GM23338 (cell line): ENCODE measurements around the gene STIP1. TPM values are rescaled to one million over a fixed set of nuclear protein-coding genes. Genes with fewer than 3 reads are reported as not detected.
A peak's percentile ranks its signal among the peaks of the same experiment; 100 is the strongest.

ENCODE experiments used
- ATAC-seq: fragments of 200-7000 bp; cut with Tn5 transposase; 3 replicates; pipeline ENCODE4 v1.9.1; 2020
- DNase-seq: peaks from one replicate; pipeline ENCODE4 v3.0.0-alpha.2; 2015; ENCODE audit warnings: low spot score
- H2AFZ ChIP-seq: fragments of 200-600 bp; sonication (generic); 2 replicates; pipeline ENCODE4 v1.8.0; 2016; ENCODE audit warnings: antibody characterized with exemption, mild to moderate bottlenecking, moderate library complexity
- H3F3A ChIP-seq: fragments of 200-600 bp; sonication (generic); replicated peaks from 2 replicates; pipeline ENCODE4 v1.8.0; 2017; ENCODE audit warnings: antibody characterized with exemption, mixed run types, low read depth
- H3K27ac ChIP-seq: fragments of 200-600 bp; sonication (generic); 2 replicates; pipeline ENCODE4 v1.6.1; 2016; ENCODE audit warnings: low read depth
- H3K27me3 ChIP-seq: fragments of 200-600 bp; sonication (generic); 2 replicates; pipeline ENCODE4 v1.8.0; 2016; ENCODE audit warnings: mild to moderate bottlenecking, mixed run types, moderate library complexity; ENCODE audit not compliant: insufficient read depth
- H3K36me3 ChIP-seq: fragments of 200-600 bp; sonication (generic); 2 replicates; pipeline ENCODE4 v1.8.0; 2016; ENCODE audit warnings: mild to moderate bottlenecking; ENCODE audit not compliant: insufficient read depth
- H3K4me1 ChIP-seq: fragments of 200-600 bp; sonication (generic); 2 replicates; pipeline ENCODE4 v1.8.0; 2016; ENCODE audit warnings: mild to moderate bottlenecking, moderate library complexity; ENCODE audit not compliant: insufficient read depth
- H3K4me2 ChIP-seq: fragments of 200-600 bp; sonication (generic); 2 replicates; pipeline ENCODE4 v1.7.1; 2017; ENCODE audit warnings: mixed run types
- H3K4me3 ChIP-seq: fragments of 200-600 bp; sonication (generic); 2 replicates; pipeline ENCODE4 v1.6.1; 2016; ENCODE audit warnings: mixed run types
- H3K79me2 ChIP-seq: fragments of 200-600 bp; sonication (generic); replicated peaks from 2 replicates; pipeline ENCODE4 v1.8.0; 2017; ENCODE audit warnings: mild to moderate bottlenecking; ENCODE audit not compliant: insufficient read depth
- H3K9me2 ChIP-seq: fragments of 200-600 bp; sonication (generic); 2 replicates; pipeline ENCODE4 v1.8.0; 2017; ENCODE audit not compliant: insufficient read depth
- H4K20me1 ChIP-seq: fragments of 200-600 bp; sonication (generic); replicated peaks from 2 replicates; pipeline ENCODE4 v1.8.0; 2017; ENCODE audit warnings: mild to moderate bottlenecking; ENCODE audit not compliant: insufficient read depth
- H3K27ac Mint-ChIP-seq: 2 replicates; pipeline ENCODE4 v1.8.0; 2020; ENCODE audit warnings: inconsistent platforms, mild to moderate bottlenecking, moderate library complexity, mixed read lengths
- H3K27me3 Mint-ChIP-seq: 3 replicates; pipeline ENCODE4 v1.8.0; 2022; ENCODE audit warnings: low read depth, mild to moderate bottlenecking, moderate library complexity, mixed read lengths, inconsistent platforms; ENCODE audit not compliant: insufficient read depth, poor library complexity
- H3K36me3 Mint-ChIP-seq: 3 replicates; pipeline ENCODE4 v1.8.0; 2021; ENCODE audit warnings: low read depth, mild to moderate bottlenecking, inconsistent platforms, moderate library complexity, mixed read lengths
- H3K4me1 Mint-ChIP-seq: 3 replicates; pipeline ENCODE4 v1.8.0; 2020; ENCODE audit warnings: mild to moderate bottlenecking, inconsistent platforms, mixed read lengths
- H3K4me3 Mint-ChIP-seq: 3 replicates; pipeline ENCODE4 v1.8.0; 2021; ENCODE audit warnings: moderate library complexity, mild to moderate bottlenecking, inconsistent platforms, mixed read lengths
- H3K9me3 Mint-ChIP-seq: 3 replicates; pipeline ENCODE4 v1.8.0; 2020; ENCODE audit warnings: moderate library complexity, mild to moderate bottlenecking, inconsistent platforms, mixed read lengths
- NANOG ChIP-seq: IDR thresholded peaks from 2 replicates; pipeline ENCODE4 v1.6.1; 2016; ENCODE audit warnings: antibody characterized with exemption, borderline replicate concordance
- POLR2AphosphoS5 ChIP-seq: IDR thresholded peaks from 2 replicates; pipeline ENCODE4 v1.6.1; 2016; ENCODE audit warnings: antibody characterized with exemption, low read depth
- ZNF331 ChIP-seq: fragments of 250-450 bp; sonication (Bioruptor Pico); IDR thresholded peaks from 2 replicates; pipeline ENCODE4 v1.5.0; 2020; ENCODE audit warnings: low read depth, mild to moderate bottlenecking, moderate library complexity
- polyA plus RNA-seq: library from polyadenylated mRNA; unstranded; fragments of >200 nt; fragmentation: Nextera tagmentation; extraction: Ambion mirVana; gene quantifications from 2 replicates; pipeline ENCODE4 v1.2.1, GENCODE V29; 2016
- total RNA-seq: library from RNA; depleted of rRNA; stranded (reverse); fragments of >200 nt; shearing (Covaris generic); gene quantifications from 2 replicates; pipeline ENCODE4 v1.2.3, GENCODE V29; 2014
- TF ChIP-seq, protein P1 (sequence below): fragments of 250-450 bp; sonication (Bioruptor Pico); IDR thresholded peaks from 2 replicates; pipeline ENCODE4 v1.5.0; 2020; ENCODE audit warnings: mild to moderate bottlenecking, moderate library complexity
- TF ChIP-seq, protein P2 (sequence below): IDR thresholded peaks from one replicate; pipeline ENCODE4 v1.6.1; 2018; ENCODE audit warnings: antibody characterized with exemption; ENCODE audit not compliant: unreplicated experiment

The STIP1 gene
- total and polyA plus RNA-seq, 2 experiments from 2014 or later, result 213 to 351 TPM

- no peak overlapping the region for H2AFZ ChIP-seq
- H3K27ac Mint-ChIP-seq, result no peak overlapping the region
- H4K20me1 ChIP-seq, result no peaks in the 10 kb centered on the region
- DNase-seq, result no peak
- TF ChIP-seq POLR2AphosphoS5 (no peak), ZNF331 (no peak)
- TF ChIP-seq, protein P1, sequence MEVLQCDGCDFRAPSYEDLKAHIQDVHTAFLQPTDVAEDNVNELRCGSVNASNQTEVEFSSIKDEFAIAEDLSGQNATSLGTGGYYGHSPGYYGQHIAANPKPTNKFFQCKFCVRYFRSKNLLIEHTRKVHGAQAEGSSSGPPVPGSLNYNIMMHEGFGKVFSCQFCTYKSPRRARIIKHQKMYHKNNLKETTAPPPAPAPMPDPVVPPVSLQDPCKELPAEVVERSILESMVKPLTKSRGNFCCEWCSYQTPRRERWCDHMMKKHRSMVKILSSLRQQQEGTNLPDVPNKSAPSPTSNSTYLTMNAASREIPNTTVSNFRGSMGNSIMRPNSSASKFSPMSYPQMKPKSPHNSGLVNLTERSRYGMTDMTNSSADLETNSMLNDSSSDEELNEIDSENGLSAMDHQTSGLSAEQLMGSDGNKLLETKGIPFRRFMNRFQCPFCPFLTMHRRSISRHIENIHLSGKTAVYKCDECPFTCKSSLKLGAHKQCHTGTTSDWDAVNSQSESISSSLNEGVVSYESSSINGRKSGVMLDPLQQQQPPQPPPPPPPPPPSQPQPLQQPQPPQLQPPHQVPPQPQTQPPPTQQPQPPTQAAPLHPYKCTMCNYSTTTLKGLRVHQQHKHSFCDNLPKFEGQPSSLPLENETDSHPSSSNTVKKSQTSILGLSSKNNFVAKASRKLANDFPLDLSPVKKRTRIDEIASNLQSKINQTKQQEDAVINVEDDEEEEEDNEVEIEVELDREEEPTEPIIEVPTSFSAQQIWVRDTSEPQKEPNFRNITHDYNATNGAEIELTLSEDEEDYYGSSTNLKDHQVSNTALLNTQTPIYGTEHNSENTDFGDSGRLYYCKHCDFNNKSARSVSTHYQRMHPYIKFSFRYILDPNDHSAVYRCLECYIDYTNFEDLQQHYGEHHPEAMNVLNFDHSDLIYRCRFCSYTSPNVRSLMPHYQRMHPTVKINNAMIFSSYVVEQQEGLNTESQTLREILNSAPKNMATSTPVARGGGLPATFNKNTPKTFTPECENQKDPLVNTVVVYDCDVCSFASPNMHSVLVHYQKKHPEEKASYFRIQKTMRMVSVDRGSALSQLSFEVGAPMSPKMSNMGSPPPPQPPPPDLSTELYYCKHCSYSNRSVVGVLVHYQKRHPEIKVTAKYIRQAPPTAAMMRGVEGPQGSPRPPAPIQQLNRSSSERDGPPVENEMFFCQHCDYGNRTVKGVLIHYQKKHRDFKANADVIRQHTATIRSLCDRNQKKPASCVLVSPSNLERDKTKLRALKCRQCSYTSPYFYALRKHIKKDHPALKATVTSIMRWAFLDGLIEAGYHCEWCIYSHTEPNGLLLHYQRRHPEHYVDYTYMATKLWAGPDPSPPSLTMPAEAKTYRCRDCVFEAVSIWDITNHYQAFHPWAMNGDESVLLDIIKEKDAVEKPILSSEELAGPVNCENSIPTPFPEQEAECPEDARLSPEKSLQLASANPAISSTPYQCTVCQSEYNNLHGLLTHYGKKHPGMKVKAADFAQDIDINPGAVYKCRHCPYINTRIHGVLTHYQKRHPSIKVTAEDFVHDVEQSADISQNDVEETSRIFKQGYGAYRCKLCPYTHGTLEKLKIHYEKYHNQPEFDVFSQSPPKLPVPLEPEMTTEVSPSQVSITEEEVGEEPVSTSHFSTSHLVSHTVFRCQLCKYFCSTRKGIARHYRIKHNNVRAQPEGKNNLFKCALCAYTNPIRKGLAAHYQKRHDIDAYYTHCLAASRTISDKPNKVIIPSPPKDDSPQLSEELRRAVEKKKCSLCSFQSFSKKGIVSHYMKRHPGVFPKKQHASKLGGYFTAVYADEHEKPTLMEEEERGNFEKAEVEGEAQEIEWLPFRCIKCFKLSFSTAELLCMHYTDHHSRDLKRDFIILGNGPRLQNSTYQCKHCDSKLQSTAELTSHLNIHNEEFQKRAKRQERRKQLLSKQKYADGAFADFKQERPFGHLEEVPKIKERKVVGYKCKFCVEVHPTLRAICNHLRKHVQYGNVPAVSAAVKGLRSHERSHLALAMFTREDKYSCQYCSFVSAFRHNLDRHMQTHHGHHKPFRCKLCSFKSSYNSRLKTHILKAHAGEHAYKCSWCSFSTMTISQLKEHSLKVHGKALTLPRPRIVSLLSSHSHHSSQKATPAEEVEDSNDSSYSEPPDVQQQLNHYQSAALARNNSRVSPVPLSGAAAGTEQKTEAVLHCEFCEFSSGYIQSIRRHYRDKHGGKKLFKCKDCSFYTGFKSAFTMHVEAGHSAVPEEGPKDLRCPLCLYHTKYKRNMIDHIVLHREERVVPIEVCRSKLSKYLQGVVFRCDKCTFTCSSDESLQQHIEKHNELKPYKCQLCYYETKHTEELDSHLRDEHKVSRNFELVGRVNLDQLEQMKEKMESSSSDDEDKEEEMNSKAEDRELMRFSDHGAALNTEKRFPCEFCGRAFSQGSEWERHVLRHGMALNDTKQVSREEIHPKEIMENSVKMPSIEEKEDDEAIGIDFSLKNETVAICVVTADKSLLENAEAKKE (CRISPR knock-in tag), result no peak
- peaks cover 17% of the 10 kb centered on the region; the same call in 1 of the 2 replicates for H3K4me1 ChIP-seq
- peaks cover 3% of the 10 kb centered on the region; the same call in 2 of the 3 replicates for H3K36me3 Mint-ChIP-seq
- no peaks in the 10 kb centered on the region for H3K9me3 Mint-ChIP-seq
- H3K27me3 Mint-ChIP-seq, result peaks cover 27% of the 10 kb centered on the region
- peaks cover 4% of the 10 kb centered on the region; the same call in 1 of the 2 replicates for H3K79me2 ChIP-seq
- H3K4me3 ChIP-seq, result no peak overlapping the region
- ATAC-seq, result no peak
- H3K4me1 Mint-ChIP-seq, result peaks cover 20% of the 10 kb centered on the region
- H3K36me3 ChIP-seq, result no peaks in the 10 kb centered on the region
- peaks cover 23% of the 10 kb centered on the region; the same call in 1 of the 2 replicates for H3K27me3 ChIP-seq
- peak overlapping the region; percentile 83; the same call in 2 of the 3 replicates for H3K4me3 Mint-ChIP-seq
- H3F3A ChIP-seq, result peaks cover 22% of the 10 kb centered on the region
- no peak overlapping the region for H3K27ac ChIP-seq
- H3K9me2 ChIP-seq, result no peaks in the 10 kb centered on the region
- no peak overlapping the region for H3K4me2 ChIP-seq
Measured at GRCh38 chr11:64232182-64232966, 46.4 kb downstream of the STIP1 start.

- Histone ChIP-seq H2AFZ (no peak overlapping the region), H3K36me3 (no peaks in the 10 kb centered on the region), H4K20me1 (no peaks in the 10 kb centered on the region), H3K4me2 (no peak overlapping the region), H3K4me3 (no peak overlapping the region), H3K4me1 (peaks cover 17% of the 10 kb centered on the region; the same call in 1 of the 2 replicates), H3K27ac (no peak overlapping the region), H3F3A (peaks cover 24% of the 10 kb centered on the region), H3K79me2 (peaks cover 4% of the 10 kb centered on the region; the same call in 1 of the 2 replicates), H3K9me2 (no peaks in the 10 kb centered on the region), H3K27me3 (peaks cover 23% of the 10 kb centered on the region; the same call in 1 of the 2 replicates)
- peaks cover 20% of the 10 kb centered on the region for H3K4me1 Mint-ChIP-seq
- peaks cover 27% of the 10 kb centered on the region for H3K27me3 Mint-ChIP-seq
- ATAC-seq (no peak), DNase-seq (no peak)
- peaks cover 6% of the 10 kb centered on the region for H3K36me3 Mint-ChIP-seq
- no peak overlapping the region for H3K27ac Mint-ChIP-seq
- H3K4me3 Mint-ChIP-seq, result peak overlapping the region; percentile 73; the same call in 2 of the 3 replicates
- H3K9me3 Mint-ChIP-seq, result no peaks in the 10 kb centered on the region
- no peak for TF ChIP-seq NANOG
- TF ChIP-seq POLR2AphosphoS5, result no peak
- TF ChIP-seq, protein P2, sequence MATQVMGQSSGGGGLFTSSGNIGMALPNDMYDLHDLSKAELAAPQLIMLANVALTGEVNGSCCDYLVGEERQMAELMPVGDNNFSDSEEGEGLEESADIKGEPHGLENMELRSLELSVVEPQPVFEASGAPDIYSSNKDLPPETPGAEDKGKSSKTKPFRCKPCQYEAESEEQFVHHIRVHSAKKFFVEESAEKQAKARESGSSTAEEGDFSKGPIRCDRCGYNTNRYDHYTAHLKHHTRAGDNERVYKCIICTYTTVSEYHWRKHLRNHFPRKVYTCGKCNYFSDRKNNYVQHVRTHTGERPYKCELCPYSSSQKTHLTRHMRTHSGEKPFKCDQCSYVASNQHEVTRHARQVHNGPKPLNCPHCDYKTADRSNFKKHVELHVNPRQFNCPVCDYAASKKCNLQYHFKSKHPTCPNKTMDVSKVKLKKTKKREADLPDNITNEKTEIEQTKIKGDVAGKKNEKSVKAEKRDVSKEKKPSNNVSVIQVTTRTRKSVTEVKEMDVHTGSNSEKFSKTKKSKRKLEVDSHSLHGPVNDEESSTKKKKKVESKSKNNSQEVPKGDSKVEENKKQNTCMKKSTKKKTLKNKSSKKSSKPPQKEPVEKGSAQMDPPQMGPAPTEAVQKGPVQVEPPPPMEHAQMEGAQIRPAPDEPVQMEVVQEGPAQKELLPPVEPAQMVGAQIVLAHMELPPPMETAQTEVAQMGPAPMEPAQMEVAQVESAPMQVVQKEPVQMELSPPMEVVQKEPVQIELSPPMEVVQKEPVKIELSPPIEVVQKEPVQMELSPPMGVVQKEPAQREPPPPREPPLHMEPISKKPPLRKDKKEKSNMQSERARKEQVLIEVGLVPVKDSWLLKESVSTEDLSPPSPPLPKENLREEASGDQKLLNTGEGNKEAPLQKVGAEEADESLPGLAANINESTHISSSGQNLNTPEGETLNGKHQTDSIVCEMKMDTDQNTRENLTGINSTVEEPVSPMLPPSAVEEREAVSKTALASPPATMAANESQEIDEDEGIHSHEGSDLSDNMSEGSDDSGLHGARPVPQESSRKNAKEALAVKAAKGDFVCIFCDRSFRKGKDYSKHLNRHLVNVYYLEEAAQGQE, result no peak
Measured at GRCh38 chr11:64232967-64233315, 47.0 kb downstream of the STIP1 start.
